WTC11 (cell line): ENCODE results near the gene LAPTM5.

Experiments
- CTCF ChIP-seq: fragments of 200-600 bp; IDR thresholded peaks from 2 replicates; pipeline ENCODE4 v1.8.0; 2022; ENCODE audit warnings: antibody characterized with exemption
- ESRRA ChIP-seq: sonication (generic); formaldehyde crosslinking; IDR thresholded peaks from 2 replicates; pipeline ENCODE4 v1.8.1; 2022; ENCODE audit warnings: mild to moderate bottlenecking, missing genetic modification reagents, borderline replicate concordance
- TF ChIP-seq, protein P1 (sequence below): sonication (generic); formaldehyde crosslinking; IDR thresholded peaks from 2 replicates; pipeline ENCODE4 v1.8.1; 2022; ENCODE audit warnings: mild to moderate bottlenecking, moderate library complexity, missing genetic modification reagents

GRCh38 chr1:30719406-30720270 lies 37.9 kb downstream of the LAPTM5 start:
- TF ChIP-seq ESRRA (no peak), CTCF (no peak)
- TF ChIP-seq, protein P1, sequence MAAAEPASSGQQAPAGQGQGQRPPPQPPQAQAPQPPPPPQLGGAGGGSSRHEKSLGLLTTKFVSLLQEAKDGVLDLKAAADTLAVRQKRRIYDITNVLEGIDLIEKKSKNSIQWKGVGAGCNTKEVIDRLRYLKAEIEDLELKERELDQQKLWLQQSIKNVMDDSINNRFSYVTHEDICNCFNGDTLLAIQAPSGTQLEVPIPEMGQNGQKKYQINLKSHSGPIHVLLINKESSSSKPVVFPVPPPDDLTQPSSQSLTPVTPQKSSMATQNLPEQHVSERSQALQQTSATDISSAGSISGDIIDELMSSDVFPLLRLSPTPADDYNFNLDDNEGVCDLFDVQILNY (CRISPR knock-in tag): no peak
